ENCODE data around the gene PTPN3. TPM values are rescaled to one million over a fixed set of nuclear protein-coding genes. Genes with fewer than 3 reads are reported as not detected.
"Not testable (repeated sequence)": the region's sequence is repeated elsewhere in the genome, so short reads cannot be mapped to it uniquely, and the experiment has no call there.

PTPN3 gene
- polyA plus RNA-seq, 4 donors: 42.9 to 57.4 (median 50.1) TPM

DNA sequence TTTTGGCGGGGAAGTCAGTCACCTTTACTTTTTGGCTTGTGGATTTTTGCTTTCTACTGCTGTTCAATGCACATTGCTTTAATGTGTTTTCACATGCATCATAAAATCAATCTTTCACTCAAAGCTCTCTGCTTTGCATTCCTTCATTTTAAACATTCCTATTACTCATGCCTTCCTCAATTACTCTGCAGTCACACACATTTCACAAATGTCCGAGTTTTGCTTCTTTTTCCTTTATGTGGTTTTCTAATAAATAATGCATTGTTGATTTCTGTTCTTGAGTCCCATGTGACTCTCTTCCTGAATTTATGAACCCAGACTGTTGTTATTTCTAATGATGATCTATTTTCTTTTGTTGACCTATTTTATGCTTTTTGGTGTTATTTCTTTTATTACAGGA is 95.0 kb downstream of the PTPN3 start:
- DNase-seq (ENCODE audit: low read depth in 4 of 4, low spot score in 2 of 4): no peak

DNA sequence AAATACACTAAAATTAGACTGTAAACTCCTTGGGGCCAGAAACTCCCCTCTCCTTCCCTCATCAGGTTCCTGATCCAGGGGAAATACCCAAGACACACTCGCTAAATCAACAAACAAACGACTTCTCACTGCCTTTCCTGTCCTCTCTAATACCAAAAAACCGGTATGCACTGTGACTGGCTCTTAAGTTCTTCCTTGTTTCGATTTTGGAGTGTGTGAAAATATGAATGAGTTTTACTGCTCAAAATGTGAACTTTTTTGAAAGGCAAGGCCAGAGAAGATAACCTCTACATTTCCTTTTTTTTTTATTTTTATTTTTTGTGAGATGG is 96.2 kb downstream of the PTPN3 start:
- no peak for DNase-seq (ENCODE audit: low read depth in 4 of 4, low spot score in 2 of 4)

DNA sequence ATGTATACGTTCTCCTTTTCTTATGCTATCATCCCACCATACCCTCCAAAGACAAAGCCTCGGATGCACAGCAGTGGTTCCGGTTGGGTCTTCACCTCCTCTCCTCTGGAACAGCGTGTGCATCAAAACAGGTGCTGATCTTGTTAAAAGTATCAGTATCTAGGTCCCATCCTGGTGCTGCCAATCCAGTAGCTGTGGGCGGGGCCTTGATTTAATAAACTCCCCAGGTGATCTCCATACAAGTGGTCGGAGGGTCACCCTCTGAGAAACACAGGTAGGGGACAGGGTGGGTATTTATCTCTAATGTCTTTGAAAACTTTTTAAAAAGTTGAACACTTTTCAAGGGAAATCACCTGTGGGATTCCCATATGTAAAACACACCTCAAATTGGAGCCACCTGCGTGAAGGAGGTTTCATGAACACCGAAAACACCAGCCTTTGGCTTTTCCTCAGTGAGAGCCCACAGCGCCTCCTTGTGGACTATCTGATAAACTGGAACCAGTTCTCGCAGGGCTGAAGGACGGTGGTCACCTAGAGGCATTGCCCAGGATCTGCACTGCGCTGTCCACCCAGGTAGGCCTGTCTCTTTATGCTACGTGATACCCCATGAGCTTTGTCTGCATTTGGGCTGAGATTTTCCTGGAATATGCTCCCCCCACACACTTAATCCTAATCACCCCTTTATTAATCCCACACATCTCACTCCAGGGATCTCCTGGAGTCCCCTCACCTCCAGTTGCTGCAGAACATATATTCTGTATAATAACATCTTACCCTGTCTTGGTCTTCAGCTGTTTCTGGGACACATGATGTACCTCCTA is 96.7 kb downstream of the PTPN3 start:
- peak in 1 of 4 donors; percentile 11 for DNase-seq (ENCODE audit: low read depth in 4 of 4, low spot score in 2 of 4)

GRCh38 chr9:109399258-109399767 is 98.8 kb downstream of the PTPN3 start:
- DNase-seq (ENCODE audit: low read depth in 4 of 4, low spot score in 2 of 4): no peak

DNA sequence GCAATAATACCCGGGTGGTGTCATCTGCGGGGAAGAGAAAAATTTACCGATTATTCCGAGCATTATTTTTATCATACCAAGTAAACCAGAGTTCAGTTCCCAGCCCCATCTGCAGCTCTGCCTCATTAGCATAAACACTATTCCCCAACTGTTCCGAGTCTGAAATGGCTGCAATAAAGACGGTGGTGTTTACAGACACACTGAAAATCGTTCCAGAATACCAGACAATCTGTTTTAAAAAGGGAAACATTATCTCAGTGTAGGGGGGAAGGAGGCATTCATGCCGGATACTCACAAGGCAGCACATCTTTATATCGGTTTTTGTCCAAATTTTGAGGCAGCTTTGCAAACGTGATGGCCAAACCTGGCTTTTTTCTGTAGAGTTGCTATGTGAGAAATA is 106.9 kb downstream of the PTPN3 start:
- no peak for DNase-seq (ENCODE audit: low read depth in 4 of 4, low spot score in 2 of 4)

GRCh38 chr9:109387856-109388255 is 110.3 kb downstream of the PTPN3 start:
- DNase-seq (ENCODE audit: low read depth in 4 of 4, low spot score in 2 of 4): no peak

GRCh38 chr9:109387206-109387605 is 110.9 kb downstream of the PTPN3 start:
- DNase-seq (ENCODE audit: low read depth in 4 of 4, low spot score in 2 of 4): no peak

- no peak for DNase-seq (ENCODE audit: low read depth in 4 of 4, low spot score in 2 of 4)
Measured at GRCh38 chr9:109385499-109385898, 112.6 kb downstream of the PTPN3 start.

DNA sequence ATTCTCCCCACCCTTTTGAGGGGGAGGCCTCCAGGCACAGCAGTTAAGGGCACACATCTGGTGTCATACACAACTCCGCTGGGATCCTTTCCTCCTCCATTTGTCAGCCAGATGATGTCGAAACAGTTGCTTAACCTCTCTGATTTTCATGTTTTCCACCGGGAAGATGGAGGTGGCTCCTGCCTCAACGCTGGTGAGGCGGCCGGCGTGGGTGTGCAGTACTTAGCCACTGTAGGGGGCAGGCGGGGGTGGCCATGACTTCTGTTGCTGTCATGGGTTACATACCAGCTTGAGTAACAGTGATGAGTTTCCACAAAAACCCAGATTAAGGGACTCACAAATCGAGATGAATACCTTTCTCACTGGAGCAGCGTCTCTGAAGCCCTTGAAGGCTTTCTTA is 114.2 kb downstream of the PTPN3 start:
- no peak for DNase-seq (ENCODE audit: low read depth in 4 of 4, low spot score in 2 of 4)

- DNase-seq (ENCODE audit: low read depth in 4 of 4, low spot score in 2 of 4): no peak
Measured at GRCh38 chr9:109383356-109383755, 114.8 kb downstream of the PTPN3 start.

DNA sequence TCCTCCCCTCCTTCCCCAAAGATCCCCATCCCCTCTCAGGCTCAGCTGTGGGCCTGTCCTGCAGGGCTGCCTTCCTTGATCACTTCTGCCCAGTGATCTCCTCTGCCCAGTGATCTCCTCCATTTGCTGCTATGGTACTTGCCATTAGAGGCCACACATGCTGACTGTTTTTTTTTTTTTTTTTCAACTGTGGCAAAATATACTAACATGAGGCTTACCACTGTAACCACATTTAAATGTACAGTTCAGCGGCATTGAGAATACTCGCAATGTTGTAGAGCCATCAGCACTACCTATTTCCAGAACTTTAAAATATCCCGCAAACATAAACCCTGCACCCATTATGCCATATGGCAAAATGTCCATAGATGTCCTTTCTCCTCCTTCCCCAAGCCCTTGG is 115.5 kb downstream of the PTPN3 start:
- DNase-seq (ENCODE audit: low read depth in 4 of 4, low spot score in 2 of 4): no peak

DNA sequence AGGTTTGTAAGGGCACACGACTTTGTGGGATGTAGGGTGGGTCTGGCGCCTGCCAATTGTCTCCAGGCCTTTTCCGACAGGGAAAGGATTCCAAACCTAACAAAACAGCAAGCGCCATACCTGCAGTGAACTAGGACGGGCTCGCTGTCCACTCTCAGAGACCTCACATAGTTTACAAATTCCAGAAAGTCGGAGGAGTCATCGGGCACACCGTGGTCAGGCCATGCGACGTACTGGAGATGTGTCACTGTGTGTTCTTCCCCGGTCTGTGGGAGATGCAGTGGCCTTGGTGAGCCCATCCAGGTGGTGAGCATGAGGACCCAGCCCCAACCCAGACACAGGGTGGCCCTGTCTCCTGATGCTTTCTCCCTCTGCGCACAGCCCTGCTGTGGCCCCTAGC is 115.9 kb downstream of the PTPN3 start:
- no peak for DNase-seq (ENCODE audit: low read depth in 4 of 4, low spot score in 2 of 4)

DNA sequence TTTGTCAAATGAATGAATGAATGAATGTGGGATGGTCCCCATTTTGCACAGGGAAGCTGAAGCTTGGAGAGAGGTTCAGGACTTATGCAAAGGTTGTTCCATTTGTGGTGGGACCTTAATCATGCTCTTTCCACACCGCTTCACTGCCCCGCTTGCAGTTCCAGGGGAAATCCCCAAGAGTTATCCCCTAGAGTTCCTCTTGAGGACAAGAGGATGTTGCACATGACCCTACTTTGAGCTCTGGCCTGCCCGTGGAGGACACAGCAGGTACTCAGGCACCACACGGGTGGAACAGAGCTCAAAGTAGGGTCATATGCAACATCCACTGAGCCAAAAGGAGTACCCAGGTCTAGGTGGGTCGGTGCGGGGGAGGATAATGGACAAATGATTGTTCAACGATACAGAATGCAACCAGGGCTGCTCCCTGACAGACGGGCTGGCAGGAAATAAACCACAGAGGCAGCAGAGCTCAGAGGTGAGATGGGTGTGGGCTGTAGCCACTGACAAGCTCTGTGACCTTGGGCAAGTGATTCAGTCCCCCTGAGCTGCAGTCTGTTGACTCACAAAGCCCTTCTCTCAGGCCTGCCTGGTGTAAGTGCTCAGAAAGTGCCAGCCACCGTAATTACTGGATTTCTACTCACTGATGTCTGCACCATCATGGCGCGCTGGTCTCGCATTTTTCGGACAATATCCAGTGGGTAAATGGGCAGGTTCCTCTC is 116.9 kb downstream of the PTPN3 start:
- no peak for DNase-seq (ENCODE audit: low read depth in 4 of 4, low spot score in 2 of 4)

DNA sequence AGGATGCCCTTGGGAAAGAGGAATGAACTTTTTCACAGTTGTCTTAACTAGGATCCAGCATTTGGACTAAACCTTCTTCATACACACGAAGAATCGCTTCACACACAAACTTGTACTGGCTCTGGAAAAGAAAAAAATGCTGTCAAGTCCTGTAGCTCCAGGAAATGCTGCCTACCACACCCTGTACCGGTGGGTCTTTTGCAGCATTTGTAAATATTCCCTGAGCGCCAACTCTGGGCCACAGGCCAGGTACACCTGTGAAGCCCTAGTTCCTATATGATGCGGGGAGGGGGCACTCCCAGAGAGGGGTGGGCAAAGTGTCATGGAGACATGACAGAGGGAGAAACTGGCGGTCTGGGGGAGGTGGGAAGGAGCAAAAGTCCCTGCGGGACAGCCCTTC is 118.6 kb downstream of the PTPN3 start:
- DNase-seq (ENCODE audit: low read depth in 4 of 4, low spot score in 2 of 4): no peak

GRCh38 chr9:109378316-109378715 is 119.8 kb downstream of the PTPN3 start:
- DNase-seq (ENCODE audit: low read depth in 4 of 4, low spot score in 2 of 4): no peak

DNA sequence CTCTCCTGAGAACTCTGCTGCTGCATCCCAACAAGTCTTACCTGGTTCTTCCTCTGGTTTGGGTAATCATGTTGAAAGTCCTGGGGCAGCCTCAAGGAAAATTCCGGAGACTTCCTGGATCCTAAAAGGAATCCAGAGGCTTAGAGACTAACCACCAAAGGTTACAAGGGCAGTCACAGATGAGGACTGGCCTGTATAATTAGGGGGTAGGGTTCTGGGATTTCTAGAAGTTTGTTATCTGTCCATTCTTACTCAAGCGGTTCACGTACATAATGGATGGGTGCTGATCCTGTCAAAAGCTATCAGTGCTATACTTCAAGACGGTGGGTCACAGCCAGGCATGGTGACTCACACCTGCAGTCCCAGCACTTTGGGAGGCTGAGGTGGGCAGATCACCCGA is 125.9 kb downstream of the PTPN3 start:
- no peak for DNase-seq (ENCODE audit: low read depth in 4 of 4, low spot score in 2 of 4)

- DNase-seq (ENCODE audit: low read depth in 4 of 4, low spot score in 2 of 4): no peak
Measured at GRCh38 chr9:109371374-109371773, 126.7 kb downstream of the PTPN3 start.

- no peak for DNase-seq (ENCODE audit: low read depth in 4 of 4, low spot score in 2 of 4)
Measured at GRCh38 chr9:109369285-109369684, 128.8 kb downstream of the PTPN3 start.

- no peak for DNase-seq (ENCODE audit: low read depth in 4 of 4, low spot score in 2 of 4)
Measured at GRCh38 chr9:109360771-109361170, 137.3 kb downstream of the PTPN3 start.

- DNase-seq (ENCODE audit: low read depth in 4 of 4, low spot score in 2 of 4): not testable (repeated sequence)
Measured at GRCh38 chr9:109358968-109359603, 139.0 kb downstream of the PTPN3 start.

DNA sequence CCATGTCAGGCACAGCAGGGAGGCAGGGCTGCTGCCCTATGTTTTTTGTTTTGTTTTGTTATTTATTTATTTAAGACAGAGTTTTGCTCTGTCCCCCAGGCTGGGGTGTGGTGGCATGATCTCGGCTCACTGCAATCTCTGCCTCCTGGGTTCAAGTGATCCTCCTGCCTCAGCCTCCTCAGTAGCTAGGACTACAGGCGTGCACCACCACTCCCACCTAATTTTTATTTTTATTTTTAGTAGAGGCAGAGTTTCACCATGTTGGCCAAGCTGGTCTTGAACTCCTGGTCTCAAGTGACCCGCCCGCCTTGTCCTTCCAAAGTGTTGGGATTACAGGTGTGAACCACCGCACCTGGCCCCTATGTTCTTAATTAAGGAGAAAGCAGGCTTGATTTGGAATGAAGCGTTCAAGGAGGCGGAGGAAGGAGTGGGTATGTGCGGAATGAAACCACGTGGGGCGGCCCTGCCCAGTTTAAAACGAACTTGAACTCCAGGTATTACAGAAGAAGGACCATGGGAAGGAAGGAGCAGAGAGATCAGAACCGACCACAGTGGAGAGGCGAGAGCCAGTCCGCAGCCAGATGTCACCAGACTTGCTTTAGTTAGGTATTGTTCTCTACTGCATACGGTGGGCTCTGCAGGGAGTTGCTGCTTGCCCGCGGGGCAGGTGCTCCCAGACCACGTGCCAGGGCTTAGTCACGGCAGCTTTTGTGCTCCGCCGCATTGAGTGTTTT is 142.4 kb downstream of the PTPN3 start:
- no peak for DNase-seq (ENCODE audit: low read depth in 4 of 4, low spot score in 2 of 4)

Data from left renal cortex interstitium (tissue), 4 donors.